ENCODE measurements around the gene SPG11.
"Not testable (repeated sequence)": the region's sequence is repeated elsewhere in the genome, so short reads cannot be mapped to it uniquely, and the experiment has no call there.

SPG11 gene

DNA sequence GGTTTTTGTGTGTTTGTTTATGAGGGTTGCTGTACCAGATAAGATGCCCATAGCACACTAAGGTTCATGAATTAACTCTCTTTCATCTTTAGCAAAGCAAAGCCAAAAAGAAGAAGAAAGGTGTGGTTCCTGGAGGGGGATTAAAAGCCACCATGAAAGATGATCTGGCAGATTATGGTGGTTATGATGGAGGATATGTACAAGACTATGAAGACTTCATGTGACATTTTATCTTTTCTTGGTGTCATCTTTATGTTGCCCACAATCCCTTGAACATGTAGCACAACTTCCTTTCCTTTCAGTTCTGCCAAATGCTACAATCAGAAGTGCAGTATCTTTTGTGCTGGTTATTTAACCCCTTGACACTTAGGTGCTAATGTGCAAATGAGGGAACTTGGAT lies 102.5 kb downstream of the SPG11 start:
- DNase-seq (ENCODE audit: low read depth), result not testable (repeated sequence)

DNA sequence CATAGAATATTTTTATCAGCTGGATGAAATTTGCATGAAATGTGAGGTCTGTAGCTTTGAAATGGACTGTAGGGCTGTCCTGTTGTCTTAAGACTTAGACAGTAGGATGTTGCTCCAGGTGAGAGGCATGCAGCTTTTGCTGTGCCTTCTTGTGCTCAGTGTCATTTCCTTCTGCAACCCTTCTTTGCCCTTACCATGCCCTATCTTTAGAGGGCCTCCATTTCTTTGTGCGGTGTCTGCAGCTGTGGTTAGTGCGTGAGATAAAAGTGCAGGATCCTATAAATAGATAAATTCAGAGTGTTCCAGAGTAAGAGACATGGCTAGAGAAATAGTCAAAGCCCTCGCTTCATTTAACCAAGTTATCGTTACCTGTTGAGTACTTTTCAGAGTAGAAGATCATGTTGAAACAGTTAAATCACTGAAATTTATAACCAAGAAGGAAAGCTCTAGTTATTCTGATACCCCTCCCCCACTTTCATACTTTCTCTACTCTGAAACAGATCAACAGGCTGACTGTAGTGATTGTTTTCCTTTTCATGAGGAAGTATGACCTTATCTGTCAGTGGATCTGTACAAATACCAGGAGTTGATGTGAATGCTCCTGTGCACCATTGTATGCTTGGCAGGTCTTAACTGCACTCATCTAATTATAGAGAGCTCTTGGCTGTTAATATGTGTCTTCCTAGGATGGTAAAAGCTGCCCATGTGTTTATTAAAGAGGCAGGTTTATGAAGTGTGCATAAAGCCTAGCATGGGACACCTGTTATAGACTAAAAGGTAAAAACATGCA lies 108.3 kb downstream of the SPG11 start:
- no peak for DNase-seq (ENCODE audit: low read depth)

DNA sequence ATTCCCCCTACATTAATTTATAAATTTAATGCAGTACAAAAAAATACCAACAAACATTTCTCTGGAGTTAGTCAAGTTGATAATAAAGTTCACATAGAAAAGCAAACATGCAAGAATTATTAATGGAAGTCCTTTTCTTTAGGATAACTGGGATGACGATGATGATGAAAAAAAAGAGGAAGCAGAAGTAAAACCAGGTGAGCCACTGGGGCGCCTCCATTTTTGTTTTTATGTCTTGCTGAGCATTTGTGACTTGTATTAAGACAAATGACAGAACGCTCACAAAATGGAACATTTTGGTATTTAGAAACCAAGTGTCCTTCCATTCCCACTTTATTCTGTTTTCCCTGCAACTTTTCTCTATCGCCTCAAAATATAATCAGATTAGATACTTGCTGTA lies 112.7 kb downstream of the SPG11 start:
- no peak for DNase-seq (ENCODE audit: low read depth)

GRCh38 chr15:44550256-44550655 lies 113.2 kb downstream of the SPG11 start:
- DNase-seq (ENCODE audit: low read depth), result no peak

GRCh38 chr15:44549152-44549551 lies 114.3 kb downstream of the SPG11 start:
- not testable (repeated sequence) for DNase-seq (ENCODE audit: low read depth)

DNA sequence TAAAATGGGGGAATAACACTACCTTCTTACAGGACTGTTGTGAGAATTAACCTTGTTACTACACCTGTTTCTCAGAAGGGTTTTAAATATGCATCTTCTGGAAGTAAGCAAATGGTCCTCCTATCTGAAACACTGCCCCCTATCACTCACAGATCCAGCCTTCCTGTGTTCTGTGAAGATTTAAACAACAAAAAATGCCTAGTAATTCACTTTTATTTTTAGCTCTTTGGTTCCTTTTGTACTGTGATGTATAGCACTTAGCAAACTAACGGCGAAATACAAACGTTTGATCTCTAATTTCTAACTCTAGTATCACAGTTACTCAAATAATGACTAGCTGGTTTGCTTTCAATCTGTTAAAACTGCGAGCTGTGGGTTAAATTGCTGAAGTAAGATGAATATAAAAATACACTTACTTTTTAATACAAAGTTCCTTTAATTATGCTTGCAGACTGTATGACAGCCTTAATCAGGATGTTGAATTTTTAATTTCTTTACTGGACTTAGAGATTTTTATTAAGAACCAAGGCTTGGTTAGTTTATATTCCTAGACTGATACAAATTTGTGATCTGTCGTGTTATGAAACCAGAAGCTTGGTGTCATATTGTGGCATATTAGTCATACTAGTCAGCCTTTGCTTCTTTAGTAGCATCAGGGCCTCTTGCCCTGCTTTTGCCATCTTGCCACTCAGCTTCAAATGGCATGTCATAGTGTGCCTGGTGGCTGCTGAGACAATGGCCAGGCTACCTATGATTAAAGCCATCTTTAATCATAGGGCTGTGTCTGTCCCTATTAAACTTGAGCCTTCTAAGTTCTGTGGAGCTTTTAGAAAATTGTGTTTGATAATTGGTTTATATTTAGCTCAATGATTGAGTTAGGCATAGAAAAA lies 117.3 kb downstream of the SPG11 start:
- DNase-seq (ENCODE audit: low read depth), result peak; percentile 22

DNA sequence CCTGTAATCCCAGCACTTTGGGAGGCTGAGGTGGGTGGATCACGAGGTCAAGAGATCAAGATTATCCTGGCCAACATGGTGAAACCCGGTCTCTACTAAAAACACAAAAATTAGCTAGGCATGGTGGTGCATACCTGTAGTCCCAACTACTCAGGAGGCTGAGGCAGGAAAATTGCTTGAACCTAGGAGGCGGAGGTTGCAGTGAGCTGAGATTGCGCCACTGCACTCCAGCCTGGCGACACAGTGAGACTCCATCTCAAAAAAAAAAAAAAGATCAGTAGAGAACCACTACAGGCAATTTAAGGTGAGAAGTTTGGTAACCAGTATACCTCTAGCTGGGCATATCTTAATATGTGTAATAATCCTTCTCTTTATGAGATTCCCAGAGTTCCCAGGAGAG lies 118.7 kb downstream of the SPG11 start:
- not testable (repeated sequence) for DNase-seq (ENCODE audit: low read depth)

GRCh38 chr15:44542596-44542995 lies 120.9 kb downstream of the SPG11 start:
- no peak for DNase-seq (ENCODE audit: low read depth)

DNA sequence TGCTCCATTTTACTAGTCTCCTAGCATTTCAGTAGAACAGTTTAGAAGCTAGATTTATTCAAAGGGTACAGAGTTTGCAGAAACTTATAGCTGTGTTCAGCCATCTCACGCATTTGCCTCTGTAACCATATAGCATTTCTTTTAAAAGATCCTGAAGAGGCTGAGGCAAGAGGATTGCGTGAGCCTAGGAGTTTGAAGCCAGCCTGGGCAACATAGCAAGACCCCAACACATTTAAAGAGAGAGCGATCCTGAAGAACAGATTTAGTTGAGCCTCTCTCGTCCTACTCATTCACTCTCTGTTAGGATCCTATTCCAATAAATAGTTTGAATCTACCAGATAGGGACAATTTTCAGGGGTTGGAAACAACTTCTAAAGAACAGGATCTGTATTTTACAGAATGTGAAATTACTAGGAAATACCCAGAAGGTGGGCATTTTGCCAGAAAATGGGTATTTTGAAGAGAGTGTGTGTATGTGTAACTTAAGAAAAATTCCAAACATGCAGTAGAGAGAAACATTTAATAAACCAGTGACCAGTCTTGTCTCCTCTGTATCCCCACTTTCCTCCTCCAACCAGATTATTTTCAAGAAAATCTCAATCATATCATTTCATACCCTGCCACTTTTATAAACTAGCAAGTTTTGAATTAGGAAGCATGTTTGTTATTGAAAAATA lies 122.0 kb downstream of the SPG11 start:
- peak; percentile 41 for DNase-seq (ENCODE audit: low read depth)

DNA sequence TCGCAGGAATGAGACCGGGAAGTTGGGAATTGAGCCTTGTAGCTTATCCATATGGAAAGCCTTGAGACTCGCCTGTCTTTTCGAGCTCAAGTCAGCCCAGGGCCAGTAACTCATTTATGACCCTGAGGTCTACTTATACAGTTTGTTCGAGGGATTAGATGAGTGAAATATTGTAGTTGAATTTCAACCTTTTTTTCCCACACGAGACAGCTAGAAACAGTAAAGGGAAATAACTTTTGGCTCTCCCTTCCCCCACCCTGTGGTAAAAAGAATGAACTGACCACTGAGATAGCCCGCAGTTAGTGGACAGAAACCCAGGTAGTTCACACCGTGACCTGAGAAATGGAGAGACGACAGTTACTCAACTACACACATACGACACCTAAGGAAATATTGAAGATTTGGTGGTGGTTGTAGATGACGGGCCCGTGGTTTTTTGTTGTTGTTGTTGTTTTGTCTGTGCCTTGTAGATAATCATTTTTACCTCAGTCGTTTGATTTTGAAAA lies 125.7 kb downstream of the SPG11 start:
- no peak for DNase-seq (ENCODE audit: low read depth)

- peak; percentile 93 for DNase-seq (ENCODE audit: low read depth)
Measured at GRCh38 chr15:44536962-44537734, 126.3 kb downstream of the SPG11 start, which contains the start of gene EIF3J. EIF3J (plus strand) TSS chr15:44537147; CDS start chr15:44537195, 48 bp downstream.

GRCh38 chr15:44536302-44536961 lies 127.0 kb downstream of the SPG11 start:
- DNase-seq (ENCODE audit: low read depth), result peak; percentile 75

DNA sequence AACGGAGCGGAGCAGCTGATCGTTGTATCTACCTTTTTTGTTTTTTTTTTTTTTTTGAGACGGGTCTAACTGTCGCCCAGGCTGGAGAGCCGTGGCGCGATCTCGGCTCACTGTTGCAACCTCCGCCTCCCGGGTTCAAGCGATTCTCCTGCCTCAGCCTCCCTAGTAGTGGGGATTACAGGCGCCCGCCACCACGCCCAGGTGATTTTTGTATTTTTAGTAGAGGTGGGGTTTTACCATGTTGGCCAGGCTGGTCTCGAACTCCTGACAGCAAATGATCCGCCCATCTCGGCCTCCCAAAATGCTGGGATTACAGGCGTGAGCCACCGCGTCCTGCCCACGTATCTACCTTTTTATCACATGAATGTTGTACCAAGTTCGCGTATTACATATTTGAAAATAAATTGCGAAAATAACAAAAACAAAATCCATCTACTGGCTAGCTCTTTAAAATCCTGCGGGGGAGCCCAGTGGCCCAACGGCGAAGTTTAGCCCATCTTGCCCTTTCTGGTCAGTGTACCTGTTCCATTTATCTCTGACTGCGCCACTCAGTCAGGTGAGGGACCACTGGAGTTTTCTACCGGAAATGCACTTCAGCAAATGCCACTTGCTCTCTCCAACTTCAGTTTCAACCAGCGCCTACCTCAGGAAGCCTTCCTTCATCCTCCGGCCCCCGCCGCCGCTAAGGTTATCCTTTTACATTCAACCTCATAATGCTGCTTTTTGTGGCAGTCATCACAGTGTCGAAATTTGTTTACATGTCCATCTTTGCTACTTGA lies 127.8 kb downstream of the SPG11 start:
- DNase-seq (ENCODE audit: low read depth), result no peak

DNA sequence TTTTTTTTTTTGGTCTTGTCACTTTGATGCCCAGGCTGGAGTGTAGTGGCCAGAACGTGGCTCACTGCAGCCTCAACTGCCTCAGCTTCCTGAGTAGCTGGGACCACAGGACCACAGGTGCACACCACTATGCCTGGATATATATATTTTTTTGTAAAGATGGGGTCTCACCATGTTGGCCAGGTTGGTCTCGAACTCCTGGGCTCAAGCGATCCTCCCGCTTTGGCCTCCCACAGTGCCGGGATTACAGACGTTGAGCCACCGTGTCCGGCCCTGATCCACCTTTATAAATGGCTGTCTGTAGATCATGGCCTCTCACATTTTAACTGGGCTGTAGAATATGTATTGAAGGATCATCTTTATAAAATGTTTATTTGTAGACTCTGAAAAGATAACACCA lies 128.4 kb downstream of the SPG11 start:
- DNase-seq (ENCODE audit: low read depth), result no peak

DNA sequence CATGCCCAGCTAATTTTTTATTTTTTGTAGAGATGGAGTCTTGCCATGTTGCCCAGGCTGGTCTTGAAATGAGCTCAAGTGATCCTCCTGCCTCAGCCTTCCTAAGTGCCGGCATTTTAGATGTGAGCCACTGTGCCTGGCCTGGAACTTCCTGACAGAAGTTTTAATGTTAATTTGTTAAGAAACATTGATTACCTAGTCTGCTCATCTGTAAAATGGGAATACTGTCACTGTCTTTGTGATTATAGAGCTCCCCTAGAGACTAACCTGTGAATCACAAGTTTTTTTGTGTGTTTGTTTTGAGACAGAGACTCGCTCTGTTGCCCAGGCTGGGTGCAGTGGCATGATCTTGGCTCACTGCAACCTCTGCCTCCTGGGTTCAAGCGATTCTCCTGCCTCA lies 130.8 kb downstream of the SPG11 start:
- no peak for DNase-seq (ENCODE audit: low read depth)

GRCh38 chr15:44532275-44532674 lies 131.2 kb downstream of the SPG11 start:
- DNase-seq (ENCODE audit: low read depth), result not testable (repeated sequence)

DNA sequence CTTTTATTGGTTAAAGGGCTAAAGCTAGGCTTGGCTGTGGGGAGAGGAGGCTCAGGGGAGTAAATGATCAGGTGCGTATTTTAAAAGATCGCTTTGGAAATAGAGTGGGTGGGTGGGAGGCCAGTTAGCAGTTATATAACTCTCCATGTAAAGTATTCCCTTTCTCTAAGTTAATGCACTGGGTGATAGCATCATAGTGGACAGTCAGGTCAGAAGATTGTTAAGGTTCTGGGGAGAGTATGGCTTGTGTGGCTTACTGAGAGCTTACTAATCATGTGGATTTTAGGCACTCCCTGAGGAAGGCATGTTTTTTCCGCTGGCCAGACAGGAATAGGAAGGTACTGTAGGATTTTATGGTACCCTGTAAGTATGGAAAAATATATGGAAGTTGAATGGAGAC lies 132.8 kb downstream of the SPG11 start:
- DNase-seq (ENCODE audit: low read depth), result no peak

GRCh38 chr15:44529864-44530604 lies 133.4 kb downstream of the SPG11 start:
- DNase-seq (ENCODE audit: low read depth), result no peak

DNA sequence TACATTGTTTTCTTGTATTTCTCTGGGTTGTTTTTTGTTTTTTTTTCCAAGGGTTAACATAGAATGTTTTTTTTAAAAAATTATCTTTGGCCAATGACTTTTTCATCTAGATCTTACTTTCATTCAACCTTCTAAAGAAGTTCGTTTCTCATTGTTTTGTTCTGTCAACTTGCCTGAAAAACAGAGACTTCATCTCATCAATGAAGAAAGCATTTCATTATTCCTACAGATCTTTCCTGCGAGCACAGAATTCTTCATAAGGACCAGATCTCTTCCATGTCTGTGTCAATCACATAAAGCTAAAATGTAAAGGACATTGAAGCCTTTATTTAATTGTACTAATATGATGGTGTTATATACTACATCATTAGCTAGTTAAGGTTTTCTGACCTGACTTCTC lies 136.2 kb downstream of the SPG11 start:
- DNase-seq (ENCODE audit: low read depth), result no peak
